SK-N-SH (cell line): ENCODE measurements around the gene AFAP1L2. TPM values are rescaled to one million over a fixed set of nuclear protein-coding genes. Genes with fewer than 3 reads are reported as not detected.
A peak's percentile ranks its signal among the peaks of the same experiment; 100 is the strongest.

Source experiments
- CTCF ChIA-PET: fragments of 300-600, 350-600 bp; formaldehyde crosslinking; extraction: SDS; loops from one replicate; lab custom pipeline; 2021; lab: Yijun Ruan, JAX
- POLR2A ChIA-PET: fragments of 350-600 bp; sonication (Branson Sonifier 250); formaldehyde crosslinking; extraction: SDS; loops from one replicate; lab custom pipeline; 2020; ENCODE audit warnings: antibody characterized with exemption, inconsistent platforms; lab: Yijun Ruan, JAX
- DNase-seq: peaks from one replicate; pipeline ENCODE4 v3.0.0; 2012
- H2AFZ ChIP-seq: fragments of 200-600 bp; sonication (generic); 2 replicates; pipeline ENCODE4 v1.8.1; 2016; ENCODE audit warnings: antibody characterized with exemption, mild to moderate bottlenecking, low read depth
- H3F3A ChIP-seq: fragments of 200-600 bp; sonication (generic); replicated peaks from 2 replicates; pipeline ENCODE3; 2016; ENCODE audit warnings: antibody characterized with exemption, mild to moderate bottlenecking; ENCODE audit not compliant: insufficient read depth
- H3K27ac ChIP-seq, 2 experiments: fragments of 200-500 bp in 1 of 2; fragments of 200-600 bp in 1 of 2; sonication (Bioruptor generic) in 1 of 2; sonication (generic), shearing (Covaris generic) in 1 of 2; 2 replicates each; pipeline versions ENCODE4 v1.5.1 to v1.6.1; 2014 to 2016; ENCODE audit warnings: low read depth in 2 of 2, inconsistent platforms in 1 of 2, low read length in 1 of 2, mild to moderate bottlenecking in 1 of 2, mixed read lengths in 1 of 2
- H3K27me3 ChIP-seq: fragments of 200-600 bp; sonication (generic), shearing (Covaris generic); 2 replicates; pipeline ENCODE4 v1.6.1; 2016; ENCODE audit warnings: mixed run types; ENCODE audit not compliant: insufficient read depth
- H3K36me3 ChIP-seq, 2 experiments: fragments of 200-500 bp in 1 of 2; fragments of 200-600 bp in 1 of 2; sonication (Bioruptor generic) in 1 of 2; sonication (generic) in 1 of 2; replicated peaks in 1 of 2; 2 replicates each; pipeline versions ENCODE3 to v1.5.1; 2014 to 2016; ENCODE audit warnings: low read length in 1 of 2, mild to moderate bottlenecking in 1 of 2; ENCODE audit not compliant: insufficient read depth in 2 of 2, control insufficient read depth in 1 of 2
- H3K4me1 ChIP-seq, 2 experiments: fragments of 200-500 bp in 1 of 2; fragments of 200-600 bp in 1 of 2; sonication (Bioruptor generic) in 1 of 2; sonication (generic), shearing (Covaris generic) in 1 of 2; 2 replicates each; pipeline versions ENCODE4 v1.5.1 to v1.6.1; 2014 to 2016; ENCODE audit warnings: low read depth in 1 of 2, low read length in 1 of 2, mixed run types in 1 of 2; ENCODE audit not compliant: insufficient read depth in 2 of 2, control insufficient read depth in 1 of 2
- H3K4me2 ChIP-seq: fragments of 200-600 bp; sonication (generic), shearing (Covaris generic); 2 replicates; pipeline ENCODE4 v1.6.1; 2017; ENCODE audit warnings: mixed run types
- H3K4me3 ChIP-seq, 2 experiments: fragments of 200-500 bp in 1 of 2; fragments of 200-600 bp in 1 of 2; sonication (Bioruptor generic) in 1 of 2; sonication (generic), shearing (Covaris generic) in 1 of 2; 2 replicates each; pipeline versions ENCODE4 v1.5.1 to v1.8.1; 2014 to 2016; ENCODE audit warnings: low read depth in 2 of 2, inconsistent platforms in 1 of 2, low read length in 1 of 2, mild to moderate bottlenecking in 1 of 2, mixed read lengths in 1 of 2, moderate library complexity in 1 of 2
- H3K79me2 ChIP-seq: fragments of 200-600 bp; sonication (generic); 2 replicates; pipeline ENCODE4 v1.8.1; 2017; ENCODE audit warnings: mild to moderate bottlenecking; ENCODE audit not compliant: insufficient read depth
- H3K9ac ChIP-seq: fragments of 200-600 bp; sonication (generic); 2 replicates; pipeline ENCODE4 v1.6.1; 2017; ENCODE audit warnings: mixed run types
- H3K9me2 ChIP-seq: fragments of 200-600 bp; sonication (generic); 2 replicates; pipeline ENCODE4 v1.6.1; 2017; ENCODE audit warnings: mixed run types
- H3K9me3 ChIP-seq: fragments of 200-600 bp; sonication (generic); 2 replicates; pipeline ENCODE4 v1.6.1; 2017; ENCODE audit warnings: mixed run types, mild to moderate bottlenecking, moderate library complexity
- H4K20me1 ChIP-seq: fragments of 200-600 bp; sonication (generic); 2 replicates; pipeline ENCODE4 v1.6.1; 2017; ENCODE audit warnings: mild to moderate bottlenecking, mixed run types; ENCODE audit not compliant: insufficient read depth
- EZH2phosphoT487 ChIP-seq: fragments of 200-600 bp; sonication (generic); IDR thresholded peaks from 2 replicates; pipeline ENCODE4 v1.6.1; 2017; ENCODE audit warnings: low read depth, mixed run types, mild to moderate bottlenecking, antibody characterized with exemption, moderate library complexity, borderline replicate concordance
- FOXJ3 ChIP-seq: sonication (generic); formaldehyde crosslinking; IDR thresholded peaks from 2 replicates; pipeline ENCODE4 v1.5.1; 2020; ENCODE audit warnings: mild to moderate bottlenecking, missing genetic modification reagents
- FOXM1 ChIP-seq: IDR thresholded peaks from 2 replicates; pipeline ENCODE4 v1.4.0; 2012; ENCODE audit warnings: low read depth, mild to moderate bottlenecking
- MEF2A ChIP-seq: IDR thresholded peaks from 2 replicates; pipeline ENCODE4 v1.4.0; 2012; ENCODE audit warnings: low read depth, borderline replicate concordance
- RCOR1 ChIP-seq: fragments of 150-350 bp; IDR thresholded peaks from 2 replicates; pipeline ENCODE4 v1.6.1; 2017; ENCODE audit warnings: antibody characterized with exemption, low read length
- RXRA ChIP-seq: IDR thresholded peaks from 2 replicates; pipeline ENCODE4 v1.4.0; 2012; ENCODE audit warnings: low read depth, mild to moderate bottlenecking, borderline replicate concordance
- TCF12 ChIP-seq: IDR thresholded peaks from 2 replicates; pipeline ENCODE4 v1.4.0; 2012
- YY1 ChIP-seq: IDR thresholded peaks from 2 replicates; pipeline ENCODE4 v1.4.0; 2012; ENCODE audit warnings: low read depth, mild to moderate bottlenecking
- WGBS: methylation state at CpG from one replicate; pipeline ENCODE4 v1.1.6; 2017; ENCODE audit warnings: low lambda C conversion rate; 5-methylcytosine and 5-hydroxymethylcytosine counted together
- polyA plus RNA-seq, 3 experiments: library from polyadenylated mRNA; depleted of rRNA; stranded (reverse); fragments of >200 nt; gene quantifications; 2 replicates each; pipeline ENCODE4 v1.2.3, GENCODE V29; 2012
- TF ChIP-seq, protein P1 (sequence below): IDR thresholded peaks from 2 replicates; pipeline ENCODE4; 2012
- TF ChIP-seq, protein P2 (sequence below): IDR thresholded peaks from 2 replicates; pipeline ENCODE4 v1.4.0; 2012; ENCODE audit warnings: low read depth, borderline replicate concordance
- TF ChIP-seq, protein P3 (sequence below): IDR thresholded peaks from 2 replicates; pipeline ENCODE4 v1.6.1; 2012; ENCODE audit warnings: mild to moderate bottlenecking, low read depth, low read length, moderate library complexity

Gene AFAP1L2
- polyA plus RNA-seq, 1 of the 3 experiments (the other 2 are of a cell fraction): 0.54 TPM

DNA sequence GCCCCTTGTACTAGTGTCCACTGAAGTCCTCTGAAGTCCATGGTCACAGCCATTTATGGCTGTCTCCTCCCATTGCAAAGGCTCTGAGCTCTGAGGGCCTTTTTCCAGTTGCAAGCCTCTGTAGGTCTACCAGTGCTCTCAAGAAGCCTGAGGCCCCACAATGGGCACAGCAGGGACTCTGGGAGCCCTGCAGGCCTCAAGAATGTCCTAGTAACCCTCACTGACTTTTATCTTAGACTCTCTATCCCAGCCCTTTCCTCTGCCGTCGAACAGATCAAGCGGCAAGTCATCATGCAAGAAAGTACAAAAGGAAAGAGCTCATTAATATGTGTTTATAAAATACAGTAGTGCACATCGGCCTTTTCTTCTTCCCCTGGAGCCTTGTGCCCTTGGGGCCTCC, 141.8 kb downstream of the AFAP1L2 start:
- H3K4me3 ChIP-seq: no peak overlapping the region
- no peaks in the 10 kb centered on the region for H3K79me2 ChIP-seq
- H3K36me3 ChIP-seq: no peaks in the 10 kb centered on the region
- ChIA-PET CTCF (interaction anchor here (1.2 kb wide), 1 partner anchor 41 kb away, joined by 4 read pairs; no protein-coding TSS in a partner anchor), POLR2A (no interaction called here)
- DNase-seq: no peak
- no peaks in the 10 kb centered on the region for H3K9me3 ChIP-seq
- no peak overlapping the region for H2AFZ ChIP-seq
- TF ChIP-seq, protein P1, sequence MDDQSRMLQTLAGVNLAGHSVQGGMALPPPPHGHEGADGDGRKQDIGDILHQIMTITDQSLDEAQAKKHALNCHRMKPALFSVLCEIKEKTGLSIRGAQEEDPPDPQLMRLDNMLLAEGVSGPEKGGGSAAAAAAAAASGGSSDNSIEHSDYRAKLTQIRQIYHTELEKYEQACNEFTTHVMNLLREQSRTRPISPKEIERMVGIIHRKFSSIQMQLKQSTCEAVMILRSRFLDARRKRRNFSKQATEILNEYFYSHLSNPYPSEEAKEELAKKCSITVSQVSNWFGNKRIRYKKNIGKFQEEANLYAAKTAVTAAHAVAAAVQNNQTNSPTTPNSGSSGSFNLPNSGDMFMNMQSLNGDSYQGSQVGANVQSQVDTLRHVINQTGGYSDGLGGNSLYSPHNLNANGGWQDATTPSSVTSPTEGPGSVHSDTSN: no peak
- TF ChIP-seq, protein P2, sequence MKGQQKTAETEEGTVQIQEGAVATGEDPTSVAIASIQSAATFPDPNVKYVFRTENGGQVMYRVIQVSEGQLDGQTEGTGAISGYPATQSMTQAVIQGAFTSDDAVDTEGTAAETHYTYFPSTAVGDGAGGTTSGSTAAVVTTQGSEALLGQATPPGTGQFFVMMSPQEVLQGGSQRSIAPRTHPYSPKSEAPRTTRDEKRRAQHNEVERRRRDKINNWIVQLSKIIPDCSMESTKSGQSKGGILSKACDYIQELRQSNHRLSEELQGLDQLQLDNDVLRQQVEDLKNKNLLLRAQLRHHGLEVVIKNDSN: no peak
- TF ChIP-seq FOXM1 (no peak), MEF2A (no peak), RCOR1 (no peak), FOXJ3 (CRISPR knock-in tag) (no peak), EZH2phosphoT487 (no peak), RXRA (no peak)
- TF ChIP-seq, protein P3, sequence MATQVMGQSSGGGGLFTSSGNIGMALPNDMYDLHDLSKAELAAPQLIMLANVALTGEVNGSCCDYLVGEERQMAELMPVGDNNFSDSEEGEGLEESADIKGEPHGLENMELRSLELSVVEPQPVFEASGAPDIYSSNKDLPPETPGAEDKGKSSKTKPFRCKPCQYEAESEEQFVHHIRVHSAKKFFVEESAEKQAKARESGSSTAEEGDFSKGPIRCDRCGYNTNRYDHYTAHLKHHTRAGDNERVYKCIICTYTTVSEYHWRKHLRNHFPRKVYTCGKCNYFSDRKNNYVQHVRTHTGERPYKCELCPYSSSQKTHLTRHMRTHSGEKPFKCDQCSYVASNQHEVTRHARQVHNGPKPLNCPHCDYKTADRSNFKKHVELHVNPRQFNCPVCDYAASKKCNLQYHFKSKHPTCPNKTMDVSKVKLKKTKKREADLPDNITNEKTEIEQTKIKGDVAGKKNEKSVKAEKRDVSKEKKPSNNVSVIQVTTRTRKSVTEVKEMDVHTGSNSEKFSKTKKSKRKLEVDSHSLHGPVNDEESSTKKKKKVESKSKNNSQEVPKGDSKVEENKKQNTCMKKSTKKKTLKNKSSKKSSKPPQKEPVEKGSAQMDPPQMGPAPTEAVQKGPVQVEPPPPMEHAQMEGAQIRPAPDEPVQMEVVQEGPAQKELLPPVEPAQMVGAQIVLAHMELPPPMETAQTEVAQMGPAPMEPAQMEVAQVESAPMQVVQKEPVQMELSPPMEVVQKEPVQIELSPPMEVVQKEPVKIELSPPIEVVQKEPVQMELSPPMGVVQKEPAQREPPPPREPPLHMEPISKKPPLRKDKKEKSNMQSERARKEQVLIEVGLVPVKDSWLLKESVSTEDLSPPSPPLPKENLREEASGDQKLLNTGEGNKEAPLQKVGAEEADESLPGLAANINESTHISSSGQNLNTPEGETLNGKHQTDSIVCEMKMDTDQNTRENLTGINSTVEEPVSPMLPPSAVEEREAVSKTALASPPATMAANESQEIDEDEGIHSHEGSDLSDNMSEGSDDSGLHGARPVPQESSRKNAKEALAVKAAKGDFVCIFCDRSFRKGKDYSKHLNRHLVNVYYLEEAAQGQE: no peak
- H3F3A ChIP-seq: peaks cover 4% of the 10 kb centered on the region
- no peak overlapping the region for H3K4me2 ChIP-seq
- no peak overlapping the region for H3K9ac ChIP-seq
- H4K20me1 ChIP-seq: no peaks in the 10 kb centered on the region
- peaks cover 0 to 5% of the 10 kb centered on the region in 2 experiments; a peak in 1 of 4 replicates for H3K4me1 ChIP-seq
- WGBS: 90% methylated on average over 4 of the region's 4 CpGs
- no peaks in the 10 kb centered on the region for H3K27me3 ChIP-seq
- H3K9me2 ChIP-seq: no peaks in the 10 kb centered on the region
- no peak overlapping the region for H3K27ac ChIP-seq

DNA sequence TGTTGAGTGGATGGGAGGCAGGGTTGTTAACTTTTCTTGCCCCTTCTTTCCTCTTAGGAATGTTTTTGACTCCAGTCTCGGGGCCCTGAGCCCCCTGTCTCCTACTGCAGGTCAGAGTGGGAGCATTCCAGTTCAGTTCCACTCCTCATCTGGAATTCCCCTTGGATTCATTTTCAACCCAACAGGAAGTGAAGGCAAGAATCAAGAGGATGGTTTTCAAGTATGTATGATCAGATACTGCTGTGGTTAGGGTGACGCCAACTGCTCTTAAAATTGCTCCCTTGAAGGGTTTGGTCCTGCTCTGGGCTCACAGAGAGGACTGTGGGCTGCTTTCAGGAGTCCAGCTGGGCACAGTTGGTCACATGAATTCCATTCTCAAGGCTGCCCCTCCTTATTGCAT, 143.2 kb downstream of the AFAP1L2 start:
- H3K4me3 ChIP-seq: no peak overlapping the region
- H2AFZ ChIP-seq: no peak overlapping the region
- no peaks in the 10 kb centered on the region for H3K4me1 ChIP-seq
- no peaks in the 10 kb centered on the region for H4K20me1 ChIP-seq
- H3K79me2 ChIP-seq: no peaks in the 10 kb centered on the region
- 31% methylated on average over 2 of the region's 2 CpGs for WGBS
- no peak overlapping the region for H3K9ac ChIP-seq
- no peaks in the 10 kb centered on the region for H3K9me3 ChIP-seq
- CTCF ChIA-PET: no interaction called here
- no peak for DNase-seq
- peaks cover 4% of the 10 kb centered on the region for H3F3A ChIP-seq
- H3K9me2 ChIP-seq: no peaks in the 10 kb centered on the region
- H3K36me3 ChIP-seq: no peaks in the 10 kb centered on the region
- no peaks in the 10 kb centered on the region for H3K27me3 ChIP-seq
- H3K4me2 ChIP-seq: no peak overlapping the region
- TF ChIP-seq YY1 (no peak), TCF12 (peak; percentile 56; the same call in 1 of the 2 replicates)
- H3K27ac ChIP-seq: peak overlapping the region in 1 of 2 experiments; percentile 25; a peak in 1 of 4 replicates
- POLR2A ChIA-PET: no interaction called here
